Esophagus muscularis mucosa (tissue), 4 donors: Measurements from ENCODE around the gene CDKL5. TPM values are rescaled to one million over a fixed set of nuclear protein-coding genes. Genes with fewer than 3 reads are reported as not detected.

Experiments
- DNase-seq: peaks from one replicate; pipeline ENCODE4 v3.0.0-alpha.2; 2017; ENCODE audit errors: extremely low spot score
- H3K27ac ChIP-seq, 4 donors: fragments of 200-600 bp; sonication (generic); replicated peaks in 1 of 4; 1 replicate in 3 of 4; 2 replicates in 1 of 4; pipeline ENCODE4 v1.5.1; 2016 to 2019; ENCODE audit warnings: mild to moderate bottlenecking in 1 of 4
- H3K27me3 ChIP-seq, 4 donors: fragments of 200-600 bp; sonication (generic); one replicate each; pipeline versions ENCODE4 v1.5.1 to v1.6.0; 2016 to 2019
- H3K36me3 ChIP-seq, 4 donors: fragments of 200-600 bp; sonication (generic); one replicate each; pipeline ENCODE4 v1.5.1; 2016 to 2019
- H3K4me1 ChIP-seq, 4 donors: fragments of 200-600 bp; sonication (generic); one replicate each; pipeline ENCODE4 v1.5.1; 2016 to 2019
- H3K4me3 ChIP-seq, 4 donors: fragments of 200-600 bp; sonication (generic); 1 replicate in 2 of 4; 2 replicates in 2 of 4; pipeline ENCODE4 v1.5.1; 2016 to 2019; ENCODE audit warnings: mild to moderate bottlenecking in 4 of 4, moderate library complexity in 1 of 4
- H3K9me3 ChIP-seq, 4 donors: fragments of 200-600 bp; sonication (generic); 1 replicate in 3 of 4; 2 replicates in 1 of 4; pipeline ENCODE4 v1.5.1; 2016 to 2019
- EP300 ChIP-seq: sonication (generic); formaldehyde crosslinking; IDR thresholded peaks from one replicate; pipeline ENCODE4 v1.6.1; 2017; ENCODE audit warnings: antibody characterized with exemption
- POLR2A ChIP-seq: fragments of 450-650 bp; IDR thresholded peaks from one replicate; pipeline ENCODE4 v1.6.1; 2017; ENCODE audit warnings: antibody characterized with exemption, moderate library complexity, mild to moderate bottlenecking, low read depth
- POLR2AphosphoS5 ChIP-seq, 2 donors: sonication (generic); formaldehyde crosslinking; IDR thresholded peaks; one replicate each; pipeline ENCODE4 v1.6.1; 2017; ENCODE audit warnings: antibody characterized with exemption in 2 of 2
- WGBS: methylation state at CpG from one replicate; pipeline ENCODE4 v1.1.5; 2018; 5-methylcytosine and 5-hydroxymethylcytosine counted together
- intact Hi-C: fragments of 100-400 bp; cut with DNase I; formaldehyde crosslinking; loops from one replicate; pipeline ENCODE4 v1.15.1; 2023
- total RNA-seq, 4 donors: library from RNA; depleted of rRNA; stranded (reverse); fragments of >200 nt; gene quantifications; one replicate each; pipeline versions ENCODE4 v1.1.0 to v1.2.1, GENCODE V29; 2016
- TF ChIP-seq, protein P1 (sequence below), 3 experiments: fragments of 200-600 bp in 2 of 3; fragments of 450-650 bp in 1 of 3; sonication (generic) in 2 of 3; IDR thresholded peaks; one replicate each; pipeline ENCODE4 v1.5.1; 2017 to 2019; ENCODE audit warnings: antibody characterized with exemption in 3 of 3, mild to moderate bottlenecking in 2 of 3, moderate library complexity in 1 of 3

The CDKL5 gene
- total RNA-seq, 4 donors from 2014 or later: 3.7 to 6.5 (median 4.6) TPM

DNA sequence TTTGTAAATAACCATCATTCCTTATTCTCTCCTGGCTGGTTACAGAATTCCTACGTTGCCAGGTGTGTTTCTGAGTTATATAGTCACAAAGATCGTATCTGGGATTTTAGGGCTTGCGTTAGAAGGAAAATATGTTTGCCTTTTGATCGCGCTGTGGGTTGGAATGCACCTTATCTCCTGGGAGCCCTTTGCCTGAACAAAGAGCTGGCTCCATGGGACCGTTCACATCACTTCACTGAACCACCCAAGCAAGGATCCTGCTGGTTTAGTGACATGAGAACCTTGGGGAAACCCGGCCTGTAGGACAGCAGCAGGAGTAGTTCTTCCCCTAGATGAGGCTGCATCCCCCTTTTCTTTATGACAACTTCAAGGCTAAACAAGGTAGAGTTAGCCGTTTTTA lies 194.9 kb downstream of the CDKL5 start:
- 76% methylated on average over 8 of the region's 8 CpGs for WGBS
- no peak for DNase-seq

DNA sequence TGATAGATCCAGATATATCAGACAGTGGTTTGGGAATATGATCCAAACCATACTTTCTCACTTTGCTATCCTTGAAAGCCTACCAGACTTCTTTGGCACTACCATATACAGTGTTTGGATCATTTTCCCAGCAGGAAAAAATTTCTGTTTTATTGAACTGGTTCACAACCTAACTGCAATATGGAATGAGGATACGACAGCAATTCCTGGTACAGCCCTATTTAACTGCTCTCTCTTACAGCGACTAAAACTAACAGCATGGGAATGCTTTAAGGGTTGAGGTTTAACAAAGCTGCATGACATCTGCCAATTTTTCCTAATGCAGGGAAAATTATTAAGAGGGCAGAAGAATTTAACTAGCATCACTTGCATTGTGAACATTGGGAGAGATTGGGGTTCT lies 199.2 kb downstream of the CDKL5 start:
- TF ChIP-seq POLR2AphosphoS5 (IDR thresholded peaks at IDR 0.05) (no peak), POLR2A (no peak), EP300 (no peak)
- TF ChIP-seq, protein P1, sequence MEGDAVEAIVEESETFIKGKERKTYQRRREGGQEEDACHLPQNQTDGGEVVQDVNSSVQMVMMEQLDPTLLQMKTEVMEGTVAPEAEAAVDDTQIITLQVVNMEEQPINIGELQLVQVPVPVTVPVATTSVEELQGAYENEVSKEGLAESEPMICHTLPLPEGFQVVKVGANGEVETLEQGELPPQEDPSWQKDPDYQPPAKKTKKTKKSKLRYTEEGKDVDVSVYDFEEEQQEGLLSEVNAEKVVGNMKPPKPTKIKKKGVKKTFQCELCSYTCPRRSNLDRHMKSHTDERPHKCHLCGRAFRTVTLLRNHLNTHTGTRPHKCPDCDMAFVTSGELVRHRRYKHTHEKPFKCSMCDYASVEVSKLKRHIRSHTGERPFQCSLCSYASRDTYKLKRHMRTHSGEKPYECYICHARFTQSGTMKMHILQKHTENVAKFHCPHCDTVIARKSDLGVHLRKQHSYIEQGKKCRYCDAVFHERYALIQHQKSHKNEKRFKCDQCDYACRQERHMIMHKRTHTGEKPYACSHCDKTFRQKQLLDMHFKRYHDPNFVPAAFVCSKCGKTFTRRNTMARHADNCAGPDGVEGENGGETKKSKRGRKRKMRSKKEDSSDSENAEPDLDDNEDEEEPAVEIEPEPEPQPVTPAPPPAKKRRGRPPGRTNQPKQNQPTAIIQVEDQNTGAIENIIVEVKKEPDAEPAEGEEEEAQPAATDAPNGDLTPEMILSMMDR (IDR thresholded peaks at IDR 0.05): no peak
- no peak overlapping the region for H3K27ac ChIP-seq
- peaks cover 0 to 21% (median 5%) of the 10 kb centered on the region in 4 donors for H3K36me3 ChIP-seq
- no peak for DNase-seq
- no peaks in the 10 kb centered on the region for H3K9me3 ChIP-seq
- WGBS: 80% methylated on average over 2 of the region's 2 CpGs
- H3K4me1 ChIP-seq: no peaks in the 10 kb centered on the region
- no peak overlapping the region for H3K4me3 ChIP-seq
- H3K27me3 ChIP-seq: no peaks in the 10 kb centered on the region
- intact Hi-C loops: no loop called here

More for the DNA sequence above, 194.9 kb downstream of the CDKL5 start:
- TF ChIP-seq EP300: no peak
- TF ChIP-seq, protein P1 (IDR thresholded peaks at IDR 0.05): no peak
- TF ChIP-seq POLR2AphosphoS5 (IDR thresholded peaks at IDR 0.05): no peak
- TF ChIP-seq POLR2A: no peak
- H3K27me3 ChIP-seq: no peaks in the 10 kb centered on the region
- H3K4me1 ChIP-seq: no peaks in the 10 kb centered on the region
- no peak overlapping the region for H3K27ac ChIP-seq
- no peak overlapping the region for H3K4me3 ChIP-seq
- no peaks in the 10 kb centered on the region for H3K9me3 ChIP-seq
- intact Hi-C loops: no loop called here
- H3K36me3 ChIP-seq: peaks cover 0 to 9% (median 0%) of the 10 kb centered on the region in 4 donors

DNA sequence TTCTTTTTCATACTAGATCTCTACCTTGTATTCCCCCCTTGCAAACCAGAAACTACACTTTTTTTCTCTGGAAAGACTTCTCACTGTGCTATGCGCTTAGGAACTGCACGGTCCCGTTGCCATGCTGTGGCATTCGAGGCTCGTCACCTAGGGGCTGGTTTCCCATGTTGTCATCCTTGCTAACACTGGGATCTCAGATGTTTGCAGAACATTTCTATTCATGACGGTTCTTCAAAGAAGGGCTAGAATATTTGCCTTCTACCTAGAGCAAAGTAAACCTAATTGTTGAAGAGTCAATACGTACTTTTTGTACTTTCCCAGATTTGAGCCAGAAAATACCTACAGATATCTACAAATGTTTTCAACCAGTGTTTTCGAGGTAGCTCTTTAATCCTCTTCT lies 205.5 kb downstream of the CDKL5 start:
- WGBS: 85% methylated on average over 8 of the region's 8 CpGs
- no peak for TF ChIP-seq POLR2A
- TF ChIP-seq EP300: no peak
- TF ChIP-seq POLR2AphosphoS5 (IDR thresholded peaks at IDR 0.05): no peak
- TF ChIP-seq, protein P1 (IDR thresholded peaks at IDR 0.05): no peak
- DNase-seq: no peak
- Histone ChIP-seq H3K27me3 (no peaks in the 10 kb centered on the region), H3K27ac (no peak overlapping the region), H3K9me3 (no peaks in the 10 kb centered on the region), H3K4me1 (no peaks in the 10 kb centered on the region), H3K36me3 (peaks cover 0 to 13% (median 3%) of the 10 kb centered on the region in 4 donors), H3K4me3 (no peak overlapping the region)
- intact Hi-C loops: no loop called here

DNA sequence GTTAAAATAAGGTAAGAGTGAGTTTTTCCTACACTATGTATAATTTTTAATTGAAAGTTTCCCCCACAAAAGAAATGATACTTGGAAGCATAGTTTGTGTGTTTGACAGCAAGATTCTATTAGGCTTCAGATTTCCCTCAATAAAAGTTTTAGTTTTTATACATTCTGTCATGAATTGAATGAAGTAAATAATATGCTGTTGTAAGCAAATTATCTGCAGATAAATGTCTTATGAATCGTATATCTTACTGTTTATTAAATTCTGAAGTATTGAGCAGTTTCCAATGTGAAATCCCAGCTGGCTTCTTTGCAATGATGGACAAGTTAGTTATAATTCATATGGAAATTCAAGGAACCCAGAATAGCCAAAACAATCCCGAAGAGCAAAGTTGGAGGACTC lies 213.0 kb downstream of the CDKL5 start:
- no peaks in the 10 kb centered on the region for H3K27me3 ChIP-seq

More for the DNA sequence above, 213.0 kb downstream of the CDKL5 start:
- H3K4me3 ChIP-seq: no peak overlapping the region
- H3K9me3 ChIP-seq: no peaks in the 10 kb centered on the region
- TF ChIP-seq POLR2AphosphoS5 (IDR thresholded peaks at IDR 0.05) (no peak), POLR2A (no peak), EP300 (no peak)
- TF ChIP-seq, protein P1 (IDR thresholded peaks at IDR 0.05): no peak
- H3K36me3 ChIP-seq: no peaks in the 10 kb centered on the region
- H3K4me1 ChIP-seq: no peaks in the 10 kb centered on the region
- WGBS: 72% methylated on average over 2 of the region's 2 CpGs
- DNase-seq: no peak
- intact Hi-C loops: no loop called here
- no peak overlapping the region for H3K27ac ChIP-seq
